Trophoblast cell (in vitro differentiated cells and primary cell): ENCODE data around the gene FOXA3.

Experiments used
- DNase-seq, 2 donors: peaks; one replicate each; pipeline ENCODE4 v3.0.0-alpha.2; 2016
- H2AFZ ChIP-seq: 2 replicates; pipeline ENCODE4 v1.6.1; 2013; ENCODE audit warnings: low read length, moderate library complexity, mild to moderate bottlenecking; ENCODE audit not compliant: insufficient read depth, poor library complexity
- H2AK5ac ChIP-seq: 2 replicates; pipeline ENCODE4 v1.6.1; 2013; ENCODE audit warnings: mild to moderate bottlenecking, low read length
- H2BK120ac ChIP-seq: 2 replicates; pipeline ENCODE4 v1.6.1; 2013; ENCODE audit warnings: low read length, mild to moderate bottlenecking, moderate library complexity; ENCODE audit not compliant: insufficient read depth, poor library complexity
- H2BK12ac ChIP-seq: 2 replicates; pipeline ENCODE4 v1.6.1; 2013; ENCODE audit warnings: mild to moderate bottlenecking, low read length, moderate library complexity
- H2BK5ac ChIP-seq: 2 replicates; pipeline ENCODE4 v1.6.1; 2013; ENCODE audit warnings: low read length, low read depth, moderate library complexity, mild to moderate bottlenecking; ENCODE audit not compliant: poor library complexity
- H3K14ac ChIP-seq: 2 replicates; pipeline ENCODE4 v1.6.1; 2013; ENCODE audit warnings: mild to moderate bottlenecking, low read length
- H3K18ac ChIP-seq: 2 replicates; pipeline ENCODE4 v1.6.1; 2013; ENCODE audit warnings: mild to moderate bottlenecking, low read length
- H3K23ac ChIP-seq: 2 replicates; pipeline ENCODE4 v1.6.1; 2013; ENCODE audit warnings: low read length
- H3K27ac ChIP-seq: 2 replicates; pipeline ENCODE4 v1.5.1; 2013; ENCODE audit warnings: low read depth, mild to moderate bottlenecking, inconsistent platforms, low read length, moderate library complexity
- H3K27me3 ChIP-seq: 2 replicates; pipeline ENCODE4 v1.6.1; 2013; ENCODE audit warnings: inconsistent platforms, mild to moderate bottlenecking, low read length, moderate library complexity; ENCODE audit not compliant: insufficient read depth
- H3K36me3 ChIP-seq, 2 experiments: 1 replicate in 1 of 2; 2 replicates in 1 of 2; pipeline ENCODE4 v1.6.1; 2013; ENCODE audit warnings: low read length in 2 of 2, mild to moderate bottlenecking in 2 of 2, moderate library complexity in 1 of 2; ENCODE audit not compliant: insufficient read depth in 2 of 2, control insufficient read depth in 1 of 2
- H3K4ac ChIP-seq: 2 replicates; pipeline ENCODE4 v1.6.1; 2013; ENCODE audit warnings: low read depth, mild to moderate bottlenecking, low read length, moderate library complexity
- H3K4me1 ChIP-seq, 2 experiments: 1 replicate in 1 of 2; 2 replicates in 1 of 2; pipeline ENCODE4 v1.6.1; 2013; ENCODE audit warnings: low read length in 2 of 2, mild to moderate bottlenecking in 2 of 2, moderate library complexity in 1 of 2; ENCODE audit not compliant: insufficient read depth in 2 of 2, control insufficient read depth in 1 of 2
- H3K4me2 ChIP-seq: 2 replicates; pipeline ENCODE4 v1.6.1; 2013; ENCODE audit warnings: inconsistent platforms, mild to moderate bottlenecking, low read length, moderate library complexity
- H3K4me3 ChIP-seq: 2 replicates; pipeline ENCODE4 v1.5.1; 2013; ENCODE audit warnings: mild to moderate bottlenecking, low read depth, low read length, inconsistent platforms
- H3K79me1 ChIP-seq: one replicate; pipeline ENCODE4 v1.6.1; 2013; ENCODE audit warnings: low read length
- H3K79me2 ChIP-seq: 2 replicates; pipeline ENCODE4 v1.6.1; 2013; ENCODE audit warnings: low read length, mild to moderate bottlenecking; ENCODE audit not compliant: control insufficient read depth, insufficient read depth, poor library complexity
- H3K9ac ChIP-seq: 2 replicates; pipeline ENCODE4 v1.6.1; 2013; ENCODE audit warnings: mild to moderate bottlenecking, low read length
- H3K9me3 ChIP-seq: 2 replicates; pipeline ENCODE4 v1.6.1; 2013; ENCODE audit warnings: low read depth, mild to moderate bottlenecking, control low read depth, inconsistent platforms, low read length; ENCODE audit not compliant: insufficient read depth
- H4K12ac ChIP-seq: 2 replicates; pipeline ENCODE4 v1.6.1; 2013; ENCODE audit warnings: low read depth, mild to moderate bottlenecking, low read length, moderate library complexity
- H4K8ac ChIP-seq: 2 replicates; pipeline ENCODE4 v1.6.1; 2013; ENCODE audit warnings: low read depth, mild to moderate bottlenecking, low read length, moderate library complexity
- H4K91ac ChIP-seq: one replicate; pipeline ENCODE4 v1.6.1; 2013; ENCODE audit warnings: low read depth, mild to moderate bottlenecking, low read length, moderate library complexity
- WGBS: extraction: QIAGEN DNeasy Blood & Tissue Kit; methylation state at CpG from one replicate; pipeline ENCODE4 v1.1.7; 2013; ENCODE audit warnings: missing lambda C conversion rate; ENCODE audit not compliant: insufficient read length, insufficient coverage; ENCODE audit errors: extremely low coverage; 5-methylcytosine and 5-hydroxymethylcytosine counted together

FOXA3 gene

DNA sequence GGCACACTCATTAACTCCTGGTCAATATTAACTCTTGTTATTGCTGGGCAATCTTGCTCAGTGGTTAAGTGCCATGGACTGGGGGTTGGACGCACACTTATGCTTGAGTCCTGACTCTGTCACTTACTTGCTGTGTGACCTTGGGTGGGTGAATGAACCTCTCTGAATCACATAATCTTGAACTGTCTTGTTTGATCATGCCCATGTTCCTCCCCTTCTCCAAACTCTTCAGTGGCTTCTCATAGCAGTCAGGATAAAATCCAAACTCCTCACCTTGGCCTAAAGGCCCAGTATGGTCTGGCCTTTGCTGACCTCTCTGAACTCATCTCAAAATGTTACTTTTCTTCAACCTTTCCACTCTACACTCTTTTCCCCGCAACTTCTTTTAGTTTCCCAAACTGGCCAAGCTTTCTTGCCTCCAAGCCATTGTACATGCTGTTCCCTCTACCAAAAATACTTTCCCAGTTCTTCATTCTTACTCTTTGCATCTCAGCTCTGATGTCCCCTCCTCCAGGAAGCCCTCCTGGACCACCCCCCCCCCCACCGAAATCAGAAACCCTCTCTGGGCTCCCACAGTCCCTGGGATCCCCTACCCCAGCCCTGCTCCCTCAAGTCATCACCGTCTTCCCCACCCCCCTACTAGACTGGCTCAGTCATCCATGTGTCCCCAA is 35.9 kb downstream of the FOXA3 start:
- 100% methylated on average over 1 of the region's 4 CpGs for WGBS
- Histone ChIP-seq H2AFZ (no peak overlapping the region), H3K27me3 (no peaks in the 10 kb centered on the region)

DNA sequence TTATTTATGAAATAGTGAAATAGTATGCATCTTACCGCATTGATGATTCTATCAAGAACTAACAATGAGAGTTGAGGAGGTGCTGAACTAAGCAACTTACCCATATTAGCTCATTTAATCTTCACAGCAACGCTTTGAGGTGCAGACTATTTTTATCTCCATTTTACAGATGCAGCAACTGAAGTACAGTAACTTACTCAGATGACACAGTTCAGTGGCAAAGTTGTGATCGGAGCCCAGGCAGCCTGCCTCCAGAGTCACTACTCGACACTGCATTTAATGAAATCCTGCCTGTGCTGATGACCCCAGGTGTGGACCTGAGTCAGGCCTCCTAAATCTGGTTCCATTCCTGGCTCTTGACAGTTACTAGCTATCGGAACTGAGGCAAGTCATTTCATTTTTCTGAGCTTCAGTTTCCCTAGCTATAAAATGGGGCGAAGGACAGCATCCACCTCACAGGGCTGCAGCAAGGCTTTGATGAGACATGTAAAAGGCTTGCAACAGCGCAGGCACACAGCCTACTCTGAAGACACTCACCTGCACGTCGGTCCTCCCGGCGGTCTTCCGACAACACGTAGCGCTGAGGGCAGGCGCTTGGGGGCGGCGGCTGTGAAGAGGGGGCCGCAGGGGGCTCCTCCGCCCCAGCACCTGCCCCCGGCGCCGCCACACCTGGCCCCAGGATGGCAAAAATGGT is 36.8 kb downstream of the FOXA3 start:
- Histone ChIP-seq H3K4ac (no peak overlapping the region), H2AK5ac (no peak overlapping the region), H2AFZ (no peak overlapping the region), H2BK120ac (no peak overlapping the region), H2BK12ac (no peak overlapping the region), H3K36me3 (peaks cover 13 to 21% of the 10 kb centered on the region in 2 experiments), H3K14ac (no peak overlapping the region), H3K18ac (peak overlapping the region; percentile 39), H2BK5ac (no peak overlapping the region), H3K9ac (peak overlapping the region; percentile 30), H3K23ac (no peak overlapping the region), H3K4me2 (peak overlapping the region; percentile 99), H3K4me1 (peaks cover 5 to 6% of the 10 kb centered on the region in 2 experiments), H4K8ac (no peak overlapping the region), H4K91ac (no peak overlapping the region), H3K27ac (no peak overlapping the region), H3K4me3 (peak overlapping the region; percentile 82), H3K79me1 (peaks cover 7% of the 10 kb centered on the region), H3K79me2 (peaks cover 5% of the 10 kb centered on the region), H4K12ac (no peak overlapping the region), H3K27me3 (no peaks in the 10 kb centered on the region), H3K9me3 (no peaks in the 10 kb centered on the region)
- DNase-seq, result peak; percentile 17 to 38
- no CpG with 5 or more reads among the region's 22 CpGs for WGBS

More for the DNA sequence above, 35.9 kb downstream of the FOXA3 start:
- peaks cover 7% of the 10 kb centered on the region for H3K79me1 ChIP-seq
- H3K4me2 ChIP-seq, result no peak overlapping the region
- peaks cover 5% of the 10 kb centered on the region for H3K79me2 ChIP-seq
- no peak overlapping the region for H4K91ac ChIP-seq
- no peak overlapping the region for H4K12ac ChIP-seq
- no peak overlapping the region for H2AK5ac ChIP-seq
- H3K18ac ChIP-seq, result no peak overlapping the region
- H3K14ac ChIP-seq, result no peak overlapping the region
- no peak overlapping the region for H3K27ac ChIP-seq
- H2BK12ac ChIP-seq, result no peak overlapping the region
- H2BK120ac ChIP-seq, result no peak overlapping the region
- no peak overlapping the region for H3K4me3 ChIP-seq
- no peak overlapping the region for H4K8ac ChIP-seq
- no peaks in the 10 kb centered on the region for H3K9me3 ChIP-seq
- H3K4me1 ChIP-seq, result peaks cover 5 to 6% of the 10 kb centered on the region in 2 experiments
- H3K36me3 ChIP-seq, result peaks cover 20 to 27% of the 10 kb centered on the region in 2 experiments
- no peak overlapping the region for H3K9ac ChIP-seq
- no peak for DNase-seq
- H3K4ac ChIP-seq, result no peak overlapping the region
- no peak overlapping the region for H2BK5ac ChIP-seq
- H3K23ac ChIP-seq, result no peak overlapping the region

DNA sequence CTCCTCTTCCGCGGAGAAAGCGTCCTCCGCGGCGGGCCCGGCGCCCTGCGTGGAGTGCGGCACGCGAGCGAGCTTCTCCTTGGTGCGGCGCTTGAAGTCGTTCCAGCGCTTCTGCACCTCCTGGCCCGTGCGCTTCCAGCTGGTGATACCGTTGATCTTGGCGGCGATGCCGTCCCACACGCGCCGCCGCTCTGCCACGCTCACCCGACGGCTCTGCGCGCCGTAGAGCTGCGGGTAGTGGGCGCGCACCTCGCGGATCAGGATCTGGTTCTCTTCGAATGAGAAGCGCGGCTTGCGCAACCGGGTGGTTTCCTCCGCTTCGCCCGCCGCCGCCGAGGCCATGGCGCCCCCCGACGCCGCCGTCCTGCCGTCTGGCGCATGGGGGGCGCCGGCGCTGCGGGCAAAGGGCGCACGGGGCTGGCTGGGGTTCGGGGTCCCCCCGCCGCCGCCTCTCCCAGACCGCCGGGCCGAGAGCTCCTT is 37.3 kb downstream of the FOXA3 start:
- DNase-seq, result peak; percentile 64 to 85
- H3K9ac ChIP-seq, result no peak overlapping the region
- H4K12ac ChIP-seq, result no peak overlapping the region
- H3K4me3 ChIP-seq, result peak overlapping the region; percentile 82
- no peak overlapping the region for H2BK5ac ChIP-seq
- H2AFZ ChIP-seq, result no peak overlapping the region
- no peak overlapping the region for H4K91ac ChIP-seq
- peaks cover 13 to 17% of the 10 kb centered on the region in 2 experiments for H3K36me3 ChIP-seq
- H3K23ac ChIP-seq, result no peak overlapping the region
- H3K9me3 ChIP-seq, result no peaks in the 10 kb centered on the region
- H2AK5ac ChIP-seq, result no peak overlapping the region
- no peak overlapping the region for H4K8ac ChIP-seq
- no peak overlapping the region for H3K27ac ChIP-seq
- WGBS, result no CpG with 5 or more reads among the region's 69 CpGs
- peaks cover 7% of the 10 kb centered on the region for H3K79me1 ChIP-seq
- no peaks in the 10 kb centered on the region for H3K27me3 ChIP-seq
- H3K18ac ChIP-seq, result peak overlapping the region; percentile 39
- H3K14ac ChIP-seq, result no peak overlapping the region
- H3K4me1 ChIP-seq, result peaks cover 5 to 6% of the 10 kb centered on the region in 2 experiments
- H3K79me2 ChIP-seq, result peaks cover 5% of the 10 kb centered on the region
- H3K4ac ChIP-seq, result no peak overlapping the region
- H3K4me2 ChIP-seq, result peak overlapping the region; percentile 99
- no peak overlapping the region for H2BK12ac ChIP-seq
- H2BK120ac ChIP-seq, result no peak overlapping the region

DNA sequence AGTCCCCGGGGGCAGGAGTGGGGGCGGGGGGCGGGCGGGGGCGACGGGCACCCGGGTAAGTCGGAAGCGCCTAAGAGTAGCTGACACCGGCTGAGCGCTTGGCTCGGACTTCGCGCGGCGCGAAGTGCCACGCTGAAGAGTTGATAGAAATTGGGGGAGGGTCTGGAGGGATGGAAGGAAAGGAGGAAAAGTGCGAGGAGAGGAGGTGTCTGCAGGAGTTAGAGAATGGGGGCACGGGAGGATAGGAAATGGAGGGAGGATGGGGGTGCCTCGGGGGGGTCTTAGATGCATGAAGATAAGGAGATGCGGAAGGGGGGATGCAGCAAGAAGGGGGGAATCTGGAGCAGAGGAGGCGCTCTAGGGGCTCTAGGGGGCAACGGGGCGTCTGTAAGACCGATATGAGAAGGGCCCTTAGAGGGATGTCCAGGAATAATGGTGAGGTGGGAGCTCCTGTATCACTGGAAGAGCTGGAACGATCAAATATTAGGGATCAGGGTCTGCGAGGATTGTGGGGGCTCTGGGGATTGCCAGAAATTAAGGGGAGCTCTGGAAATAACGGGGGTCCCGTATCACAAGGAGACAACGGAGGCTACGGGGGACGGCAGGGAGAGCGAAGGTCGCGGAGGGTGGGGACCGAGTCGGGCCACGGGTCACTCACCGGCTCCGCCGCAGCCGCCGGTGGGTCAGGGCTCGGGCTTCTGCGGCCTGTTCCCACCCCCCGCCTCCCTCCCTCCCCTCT is 38.0 kb downstream of the FOXA3 start, which contains the start of gene MYPOP:
MYPOP (minus strand) TSS at position 702 of the 739 bp plus-strand sequence. CDS start 840 bp downstream, outside the sequence.
- Histone ChIP-seq H2BK12ac (no peak within 1 kb of the TSS), H3K4me2 (peak within 1 kb of the TSS; percentile 99), H4K8ac (peak within 1 kb of the TSS; percentile 89), H2AFZ (peak within 1 kb of the TSS; percentile 60), H3K36me3 (peaks cover 12 to 17% of the 10 kb centered on the region in 2 experiments), H3K9me3 (no peaks in the 10 kb centered on the region), H3K79me1 (peaks cover 7% of the 10 kb centered on the region), H3K23ac (no peak within 1 kb of the TSS), H2BK5ac (peak within 1 kb of the TSS; percentile 66), H2AK5ac (peak within 1 kb of the TSS; percentile 50), H4K12ac (peak within 1 kb of the TSS; percentile 49), H2BK120ac (peak within 1 kb of the TSS; percentile 65), H3K4me3 (peak within 1 kb of the TSS; percentile 82), H3K9ac (peak within 1 kb of the TSS; percentile 86), H3K27me3 (no peaks in the 10 kb centered on the region), H3K4me1 (peaks cover 5 to 6% of the 10 kb centered on the region in 2 experiments), H3K79me2 (peaks cover 5% of the 10 kb centered on the region), H4K91ac (peak within 1 kb of the TSS; percentile 84), H3K14ac (peak within 1 kb of the TSS; percentile 84), H3K27ac (peak within 1 kb of the TSS; percentile 37), H3K18ac (peak within 1 kb of the TSS; percentile 69), H3K4ac (peak within 1 kb of the TSS; percentile 70)
- no peak for DNase-seq
- no CpG with 5 or more reads among the region's 47 CpGs for WGBS
